WERI-Rb-1 (cell line): ENCODE data around the gene TMEM161B.

Experiments
- DNase-seq: peaks from one replicate; pipeline ENCODE4 v3.0.0-alpha.2; 2020
- H3K27ac ChIP-seq: fragments of 250-450 bp; sonication (Bioruptor Pico); 2 replicates; pipeline ENCODE4 v1.5.1; 2020; ENCODE audit warnings: mild to moderate bottlenecking, moderate library complexity
- H3K27me3 ChIP-seq: fragments of 250-450 bp; sonication (Bioruptor Pico); 2 replicates; pipeline ENCODE4 v1.5.1; 2021; ENCODE audit warnings: mild to moderate bottlenecking, low read depth, moderate library complexity; ENCODE audit not compliant: insufficient read depth, severe bottlenecking
- H3K36me3 ChIP-seq: fragments of 250-450 bp; sonication (Bioruptor Pico); 2 replicates; pipeline ENCODE4 v1.5.1; 2020; ENCODE audit warnings: mild to moderate bottlenecking, moderate library complexity
- H3K4me3 ChIP-seq: 2 replicates; pipeline ENCODE4 v1.5.1; 2011; ENCODE audit warnings: low read depth, mild to moderate bottlenecking, control low read depth, low read length
- H3K9me3 ChIP-seq: fragments of 250-450 bp; sonication (Bioruptor Pico); 2 replicates; pipeline ENCODE4 v1.5.1; 2021; ENCODE audit warnings: mild to moderate bottlenecking, moderate library complexity; ENCODE audit not compliant: severe bottlenecking
- TF ChIP-seq, protein P1 (sequence below): IDR thresholded peaks from 2 replicates; pipeline ENCODE4 v1.5.1; 2011; ENCODE audit warnings: low read depth, mild to moderate bottlenecking, control low read depth, inconsistent platforms, low read length

TMEM161B gene

DNA sequence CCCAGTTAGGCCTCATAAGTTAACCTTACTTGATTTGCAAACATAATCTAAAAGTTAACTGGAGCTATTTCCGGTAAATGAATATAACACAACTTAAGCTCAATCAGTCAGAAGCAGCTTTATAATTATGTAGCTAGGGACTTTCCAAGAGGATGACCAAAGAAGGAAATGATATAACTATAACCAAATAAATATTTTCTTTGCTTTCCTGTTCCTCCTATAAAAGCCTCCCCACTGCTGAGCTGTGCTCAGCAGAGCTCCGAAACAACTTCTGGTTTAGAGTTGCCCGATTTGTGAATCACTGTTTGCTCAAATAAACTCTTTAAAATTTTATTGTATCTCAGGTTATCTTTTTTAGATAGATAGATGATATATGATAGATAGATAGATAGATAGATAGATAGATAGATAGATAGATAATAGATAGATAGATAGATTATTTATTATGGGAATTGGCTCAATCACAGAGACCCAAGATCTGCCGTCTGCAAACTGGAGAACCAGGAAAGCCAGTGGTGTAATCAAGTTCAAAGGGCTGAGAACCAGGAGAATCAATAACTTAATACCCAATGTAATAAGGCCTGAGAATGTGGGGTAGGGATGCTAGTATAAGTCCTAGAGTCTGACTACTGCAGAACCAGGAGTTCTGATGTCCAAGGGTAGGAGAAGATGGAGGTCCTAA, 19.3 kb upstream of the TMEM161B start:
- H3K9me3 ChIP-seq: no peaks in the 10 kb centered on the region
- no peak overlapping the region for H3K27ac ChIP-seq
- H3K4me3 ChIP-seq: no peak overlapping the region
- H3K36me3 ChIP-seq: no peaks in the 10 kb centered on the region
- no peaks in the 10 kb centered on the region for H3K27me3 ChIP-seq
- TF ChIP-seq, protein P1, sequence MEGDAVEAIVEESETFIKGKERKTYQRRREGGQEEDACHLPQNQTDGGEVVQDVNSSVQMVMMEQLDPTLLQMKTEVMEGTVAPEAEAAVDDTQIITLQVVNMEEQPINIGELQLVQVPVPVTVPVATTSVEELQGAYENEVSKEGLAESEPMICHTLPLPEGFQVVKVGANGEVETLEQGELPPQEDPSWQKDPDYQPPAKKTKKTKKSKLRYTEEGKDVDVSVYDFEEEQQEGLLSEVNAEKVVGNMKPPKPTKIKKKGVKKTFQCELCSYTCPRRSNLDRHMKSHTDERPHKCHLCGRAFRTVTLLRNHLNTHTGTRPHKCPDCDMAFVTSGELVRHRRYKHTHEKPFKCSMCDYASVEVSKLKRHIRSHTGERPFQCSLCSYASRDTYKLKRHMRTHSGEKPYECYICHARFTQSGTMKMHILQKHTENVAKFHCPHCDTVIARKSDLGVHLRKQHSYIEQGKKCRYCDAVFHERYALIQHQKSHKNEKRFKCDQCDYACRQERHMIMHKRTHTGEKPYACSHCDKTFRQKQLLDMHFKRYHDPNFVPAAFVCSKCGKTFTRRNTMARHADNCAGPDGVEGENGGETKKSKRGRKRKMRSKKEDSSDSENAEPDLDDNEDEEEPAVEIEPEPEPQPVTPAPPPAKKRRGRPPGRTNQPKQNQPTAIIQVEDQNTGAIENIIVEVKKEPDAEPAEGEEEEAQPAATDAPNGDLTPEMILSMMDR: no peak
- no peak for DNase-seq

DNA sequence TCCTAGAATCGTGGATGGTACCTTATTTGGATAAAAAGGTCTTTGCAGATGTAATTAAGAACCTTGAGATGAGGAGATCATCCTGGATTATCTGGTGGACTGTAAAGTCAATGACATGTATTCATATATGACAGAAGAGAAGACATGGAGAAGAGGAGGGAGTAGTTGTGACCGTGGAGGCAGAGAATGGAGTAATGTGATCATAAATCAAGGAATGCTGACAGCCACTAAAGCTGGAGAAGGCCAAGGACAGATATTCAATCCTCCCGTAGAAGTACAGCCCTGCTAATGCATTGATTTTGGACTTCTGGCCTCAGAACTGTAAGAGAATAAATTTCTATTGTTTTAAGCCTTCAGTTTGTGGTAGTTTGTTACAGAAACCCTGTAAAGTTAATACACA, 18.7 kb upstream of the TMEM161B start:
- no peaks in the 10 kb centered on the region for H3K36me3 ChIP-seq
- H3K4me3 ChIP-seq: no peak overlapping the region
- no peaks in the 10 kb centered on the region for H3K9me3 ChIP-seq
- no peak for DNase-seq
- TF ChIP-seq, protein P1: no peak
- H3K27me3 ChIP-seq: no peaks in the 10 kb centered on the region
- H3K27ac ChIP-seq: no peak overlapping the region

DNA sequence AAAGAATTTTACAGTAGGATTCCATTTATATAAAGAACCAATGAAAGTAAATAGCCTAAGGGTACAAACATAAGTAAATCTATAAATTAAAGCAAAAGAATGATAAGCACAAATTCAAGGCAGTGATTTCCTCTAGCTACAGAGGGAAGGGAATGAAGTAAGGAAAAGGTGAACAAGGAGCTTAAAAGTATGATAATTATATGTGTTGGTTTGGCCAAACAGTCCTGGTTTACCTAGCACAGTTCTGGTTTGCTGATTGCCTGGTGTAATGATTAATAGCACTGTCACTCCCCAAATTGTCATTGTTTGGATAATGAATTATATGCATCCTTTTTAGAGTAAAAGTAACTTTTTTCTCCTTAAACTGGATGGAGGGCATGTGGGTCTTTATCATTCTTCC, 15.0 kb upstream of the TMEM161B start:
- Histone ChIP-seq H3K27me3 (no peaks in the 10 kb centered on the region), H3K27ac (no peak overlapping the region), H3K36me3 (no peaks in the 10 kb centered on the region), H3K9me3 (no peaks in the 10 kb centered on the region), H3K4me3 (no peak overlapping the region)
- TF ChIP-seq, protein P1: no peak
- no peak for DNase-seq

DNA sequence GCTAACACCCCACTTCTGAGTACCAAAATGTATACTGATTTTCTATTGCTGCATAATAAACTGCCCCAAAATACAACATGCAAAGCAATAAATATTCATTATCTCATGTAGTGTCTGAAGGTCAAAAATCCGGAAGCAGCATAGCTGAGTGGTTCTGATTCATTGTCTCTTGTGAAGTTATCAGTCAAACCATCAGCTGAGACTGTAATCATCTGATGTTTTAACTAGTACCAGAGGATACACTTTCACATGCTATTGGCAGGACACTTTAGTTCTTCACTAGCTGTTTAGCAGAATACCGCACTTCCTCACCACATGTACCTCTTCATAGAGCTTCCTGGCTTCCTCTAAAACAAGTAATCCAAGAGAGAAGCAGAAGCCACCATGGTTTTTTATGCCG, 12.7 kb upstream of the TMEM161B start:
- no peak overlapping the region for H3K4me3 ChIP-seq
- no peaks in the 10 kb centered on the region for H3K9me3 ChIP-seq
- no peak overlapping the region for H3K27ac ChIP-seq
- TF ChIP-seq, protein P1: no peak
- H3K36me3 ChIP-seq: no peaks in the 10 kb centered on the region
- H3K27me3 ChIP-seq: no peaks in the 10 kb centered on the region
- no peak for DNase-seq

DNA sequence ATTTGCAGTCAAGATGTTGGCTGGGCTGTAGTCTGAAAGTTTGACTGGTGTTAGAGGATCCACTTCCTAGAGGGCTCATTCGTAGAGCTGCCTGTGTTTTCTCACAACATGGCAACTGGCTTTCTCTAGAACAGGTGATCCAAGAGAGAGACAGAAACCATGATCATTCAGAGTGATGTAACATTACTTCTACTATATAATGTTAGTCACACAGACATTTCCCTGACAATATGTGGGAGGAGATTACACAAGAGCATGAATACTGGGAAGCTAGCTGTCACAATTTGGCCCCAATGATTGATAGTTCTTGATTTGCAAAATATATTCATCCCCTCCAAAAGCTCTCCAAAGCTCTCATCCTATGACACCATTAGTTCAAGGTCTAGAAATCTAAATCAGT, 10.9 kb upstream of the TMEM161B start:
- DNase-seq: no peak
- Histone ChIP-seq H3K27me3 (no peaks in the 10 kb centered on the region), H3K4me3 (no peak overlapping the region), H3K27ac (no peak overlapping the region), H3K36me3 (no peaks in the 10 kb centered on the region), H3K9me3 (no peaks in the 10 kb centered on the region)
- TF ChIP-seq, protein P1: no peak

DNA sequence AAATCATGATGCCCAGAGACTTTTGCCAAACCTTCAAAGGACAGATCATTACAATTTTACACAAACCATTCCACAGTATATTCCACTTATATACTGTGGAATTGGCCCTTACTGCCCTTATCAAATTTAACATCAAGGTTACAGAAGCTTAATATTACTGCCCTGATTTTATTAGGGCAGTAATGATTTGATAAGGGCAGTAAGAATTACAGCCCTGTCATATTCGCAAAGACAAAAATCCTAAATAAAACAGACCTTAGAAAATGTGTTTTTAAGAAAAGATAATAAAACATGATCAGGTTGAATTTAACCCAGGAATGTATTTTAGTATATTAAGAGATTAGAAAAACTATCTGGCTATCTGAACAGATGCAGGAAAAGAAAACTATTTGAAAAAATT, 7.7 kb upstream of the TMEM161B start:
- Histone ChIP-seq H3K9me3 (no peaks in the 10 kb centered on the region), H3K27me3 (no peaks in the 10 kb centered on the region), H3K27ac (no peak overlapping the region), H3K36me3 (no peaks in the 10 kb centered on the region; the same call in 1 of the 2 replicates), H3K4me3 (no peak overlapping the region)
- TF ChIP-seq, protein P1: no peak
- no peak for DNase-seq
